ENCODE measurements around the gene SAP30L. TPM values are rescaled to one million over a fixed set of nuclear protein-coding genes. Genes with fewer than 3 reads are reported as not detected.

SAP30L gene
- total RNA-seq, 4 donors from 2014 or later, result 36.7 to 69.6 (median 39.3) TPM

DNA sequence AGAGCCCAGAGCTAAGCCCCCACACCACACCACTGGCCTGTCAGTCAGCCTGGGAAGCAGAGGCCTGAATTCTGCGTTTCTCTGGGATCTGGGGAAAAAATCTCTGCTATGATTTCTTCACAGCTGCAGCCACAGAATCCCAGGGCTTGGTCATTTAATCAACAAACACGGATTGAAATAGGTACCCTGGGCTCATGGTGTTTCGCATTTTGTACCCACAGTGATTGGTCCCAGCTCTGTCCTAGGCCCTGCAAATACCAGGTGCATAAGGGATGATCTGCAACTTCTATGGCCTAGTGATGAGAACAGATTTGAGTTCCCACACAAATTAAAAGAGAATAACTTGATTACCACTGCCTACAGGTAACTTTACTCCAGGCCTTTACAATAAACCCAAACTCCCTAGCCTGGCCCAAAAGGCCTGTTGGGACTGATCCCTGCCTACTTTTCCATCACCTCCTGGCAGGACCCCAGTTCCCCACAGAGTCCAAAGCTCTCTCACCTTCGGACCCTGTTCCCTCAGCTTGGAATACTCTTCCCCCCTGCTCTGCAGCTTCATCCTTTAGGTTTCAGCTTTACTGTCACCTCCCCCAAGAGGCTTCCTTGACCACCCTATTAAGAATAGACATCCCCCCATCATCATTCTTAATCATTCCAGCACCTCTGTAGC is 14.7 kb upstream of the SAP30L start:
- TF ChIP-seq POLR2A (IDR thresholded peaks at IDR 0.05), result no peak
- no peak for TF ChIP-seq CTCF (IDR thresholded peaks at IDR 0.05)
- peaks cover 0 to 20% (median 0%) of the 10 kb centered on the region in 3 donors for H3K36me3 ChIP-seq

DNA sequence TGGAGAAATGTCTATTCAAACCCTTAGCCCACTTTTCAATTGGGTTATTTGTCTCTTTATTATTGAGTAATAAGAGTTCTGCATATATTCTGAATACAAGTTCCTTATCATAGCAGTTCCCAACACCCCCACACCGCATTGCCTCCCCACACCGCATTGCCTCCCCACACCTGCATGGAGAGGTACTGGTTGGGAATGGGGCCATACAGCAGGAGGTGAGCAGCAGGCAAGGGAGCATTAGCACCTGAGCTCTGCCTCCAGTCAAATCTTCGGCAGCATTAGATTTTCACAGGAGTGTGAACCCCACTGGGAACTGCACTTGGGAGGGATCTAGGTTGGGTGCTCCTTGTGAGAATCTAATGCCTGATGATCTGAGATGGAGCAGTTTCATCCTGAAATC is 10.6 kb upstream of the SAP30L start:
- H3K4me1 ChIP-seq, result no peaks in the 10 kb centered on the region
- no peaks in the 10 kb centered on the region for H3K9me3 ChIP-seq
- no peak overlapping the region for H3K27ac ChIP-seq
- no peak for DNase-seq
- TF ChIP-seq POLR2A (IDR thresholded peaks at IDR 0.05), result no peak
- no peak for TF ChIP-seq CTCF (IDR thresholded peaks at IDR 0.05)
- peaks cover 0 to 52% (median 0%) of the 10 kb centered on the region in 3 donors for H3K36me3 ChIP-seq
- no peaks in the 10 kb centered on the region for H3K27me3 ChIP-seq
- H3K4me3 ChIP-seq, result no peak overlapping the region

More for the DNA sequence above, 14.7 kb upstream of the SAP30L start:
- H3K4me1 ChIP-seq, result no peaks in the 10 kb centered on the region
- H3K27me3 ChIP-seq, result no peaks in the 10 kb centered on the region
- no peak for DNase-seq
- no peak overlapping the region for H3K4me3 ChIP-seq
- no peaks in the 10 kb centered on the region for H3K9me3 ChIP-seq
- H3K27ac ChIP-seq, result no peak overlapping the region

- Histone ChIP-seq H3K36me3 (peaks cover 0 to 74% (median 0%) of the 10 kb centered on the region in 3 donors), H3K9me3 (no peaks in the 10 kb centered on the region)
- DNase-seq, result no peak
Measured at GRCh38 chr5:154437281-154437965, 8.4 kb upstream of the SAP30L start.

GRCh38 chr5:154440540-154440939 is 5.3 kb upstream of the SAP30L start:
- Histone ChIP-seq H3K4me3 (no peak overlapping the region), H3K9me3 (no peaks in the 10 kb centered on the region), H3K27me3 (no peaks in the 10 kb centered on the region), H3K36me3 (peaks cover 0 to 62% (median 0%) of the 10 kb centered on the region in 3 donors), H3K4me1 (peaks cover 0 to 6% (median 0%) of the 10 kb centered on the region in 4 donors), H3K27ac (no peak overlapping the region)
- TF ChIP-seq POLR2A (IDR thresholded peaks at IDR 0.05) (no peak), CTCF (IDR thresholded peaks at IDR 0.05) (no peak)
- DNase-seq, result no peak

More at GRCh38 chr5:154437281-154437965, 8.4 kb upstream of the SAP30L start:
- H3K4me3 ChIP-seq, result no peak overlapping the region
- H3K27me3 ChIP-seq, result no peaks in the 10 kb centered on the region
- TF ChIP-seq CTCF (IDR thresholded peaks at IDR 0.05) (no peak), POLR2A (IDR thresholded peaks at IDR 0.05) (no peak)
- no peaks in the 10 kb centered on the region for H3K4me1 ChIP-seq
- H3K27ac ChIP-seq, result no peak overlapping the region

DNA sequence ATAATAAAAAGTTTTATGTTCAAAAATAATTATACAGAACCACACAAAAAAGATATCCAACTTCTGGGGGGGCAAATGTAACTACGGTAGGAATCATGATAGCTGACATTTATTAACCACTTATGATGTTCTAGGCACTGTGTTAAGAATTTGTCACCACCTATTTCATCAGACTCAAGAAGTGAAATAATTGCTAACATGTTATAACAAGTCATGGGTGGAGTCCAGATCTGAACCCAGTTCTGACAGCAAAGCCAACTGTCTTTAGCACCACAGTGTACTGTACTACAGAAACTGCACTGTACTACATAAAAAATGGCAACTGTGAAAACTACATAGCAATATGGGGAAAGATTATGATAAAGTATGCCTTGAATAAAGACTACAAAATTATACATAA is 3.0 kb upstream of the SAP30L start:
- peaks cover 0 to 14% (median 0%) of the 10 kb centered on the region in 4 donors for H3K4me1 ChIP-seq
- no peaks in the 10 kb centered on the region for H3K9me3 ChIP-seq
- TF ChIP-seq POLR2A (IDR thresholded peaks at IDR 0.05) (no peak), CTCF (IDR thresholded peaks at IDR 0.05) (no peak)
- no peak overlapping the region for H3K27ac ChIP-seq
- H3K36me3 ChIP-seq, result peaks cover 0 to 46% (median 0%) of the 10 kb centered on the region in 3 donors
- no peak for DNase-seq
- no peaks in the 10 kb centered on the region for H3K27me3 ChIP-seq
- no peak overlapping the region for H3K4me3 ChIP-seq

Data from Peyer's patch (tissue), 4 donors.